ENCODE measurements around the gene ASCC1. TPM values are rescaled to one million over a fixed set of nuclear protein-coding genes. Genes with fewer than 3 reads are reported as not detected.

ASCC1 gene, protein sequence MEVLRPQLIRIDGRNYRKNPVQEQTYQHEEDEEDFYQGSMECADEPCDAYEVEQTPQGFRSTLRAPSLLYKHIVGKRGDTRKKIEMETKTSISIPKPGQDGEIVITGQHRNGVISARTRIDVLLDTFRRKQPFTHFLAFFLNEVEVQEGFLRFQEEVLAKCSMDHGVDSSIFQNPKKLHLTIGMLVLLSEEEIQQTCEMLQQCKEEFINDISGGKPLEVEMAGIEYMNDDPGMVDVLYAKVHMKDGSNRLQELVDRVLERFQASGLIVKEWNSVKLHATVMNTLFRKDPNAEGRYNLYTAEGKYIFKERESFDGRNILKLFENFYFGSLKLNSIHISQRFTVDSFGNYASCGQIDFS
- total RNA-seq: 31.5 and 35.6 TPM in 2 replicates
- long read RNA-seq, transcript ASCC1-202 (10 exons, 2,002 nt): major isoform, 64 of 107 reads
- long read RNA-seq, partial matches to known transcripts: 2 of 107 reads
- long read RNA-seq, other reads (novel, unspliced or antisense): 40 of 107 reads

- peak within 1 kb of the TSS; percentile 99 for H3K27ac Mint-ChIP-seq (ENCODE audit: unreplicated experiment)
- H3K36me3 Mint-ChIP-seq (ENCODE audit: low read depth): peaks cover 4% of the 10 kb centered on the region
- DNase-seq (ENCODE audit: low read depth, low spot score): peak; percentile 95
- H3K9me3 Mint-ChIP-seq: no peaks in the 10 kb centered on the region
- no peaks in the 10 kb centered on the region for H3K27me3 Mint-ChIP-seq (ENCODE audit: low read depth)
- peaks cover 27% of the 10 kb centered on the region for H3K4me1 Mint-ChIP-seq
- peak within 1 kb of the TSS; percentile 95 for H3K4me3 Mint-ChIP-seq
- TF ChIP-seq CTCF (conservative IDR thresholded peaks at IDR 0.05): no peak
These were observed at the start of gene ASCC1, which contains the start of gene ANAPC16 for GRCh38 chr10:72215611-72216549. ASCC1 (minus strand) TSS chr10:72216276; CDS start chr10:72213298, 2,978 bp downstream. ANAPC16 (plus strand) TSS chr10:72216012; CDS start chr10:72223915, 7,903 bp downstream.

GRCh38 chr10:72265508-72265907, 49.4 kb upstream of the ASCC1 start:
- Mint-ChIP-seq H3K27me3 (ENCODE audit: low read depth) (no peaks in the 10 kb centered on the region), H3K4me3 (no peak overlapping the region), H3K27ac (ENCODE audit: unreplicated experiment) (no peak overlapping the region), H3K4me1 (peaks cover 34% of the 10 kb centered on the region), H3K9me3 (no peaks in the 10 kb centered on the region), H3K36me3 (ENCODE audit: low read depth) (no peaks in the 10 kb centered on the region)
- no peak for DNase-seq (ENCODE audit: low read depth, low spot score)
- no peak for TF ChIP-seq CTCF (conservative IDR thresholded peaks at IDR 0.05)

- Mint-ChIP-seq H3K4me3 (peak overlapping the region; percentile 41), H3K4me1 (peaks cover 40% of the 10 kb centered on the region), H3K36me3 (ENCODE audit: low read depth) (no peaks in the 10 kb centered on the region), H3K9me3 (no peaks in the 10 kb centered on the region), H3K27me3 (ENCODE audit: low read depth) (no peaks in the 10 kb centered on the region), H3K27ac (ENCODE audit: unreplicated experiment) (no peak overlapping the region)
- no peak for TF ChIP-seq CTCF (conservative IDR thresholded peaks at IDR 0.05)
- DNase-seq (ENCODE audit: low read depth, low spot score): no peak
These were observed 48.5 kb upstream of the ASCC1 start for GRCh38 chr10:72264536-72264935.

GRCh38 chr10:72263613-72264241, 47.7 kb upstream of the ASCC1 start:
- H3K4me1 Mint-ChIP-seq: peaks cover 46% of the 10 kb centered on the region
- no peaks in the 10 kb centered on the region for H3K36me3 Mint-ChIP-seq (ENCODE audit: low read depth)
- no peaks in the 10 kb centered on the region for H3K9me3 Mint-ChIP-seq
- H3K27me3 Mint-ChIP-seq (ENCODE audit: low read depth): no peaks in the 10 kb centered on the region
- no peak overlapping the region for H3K4me3 Mint-ChIP-seq
- TF ChIP-seq CTCF (conservative IDR thresholded peaks at IDR 0.05): no peak
- DNase-seq (ENCODE audit: low read depth, low spot score): no peak
- peak overlapping the region; percentile 3 for H3K27ac Mint-ChIP-seq (ENCODE audit: unreplicated experiment)

Measured in neural crest cell (in vitro differentiated cells).